Gastroesophageal sphincter (tissue), 3 donors: ENCODE data around the gene KLHDC7B.

Source experiments
- CTCF ChIP-seq, 4 experiments: fragments of 200-600 bp in 2 of 4; fragments of 450-650 bp in 2 of 4; sonication (generic) in 1 of 4; IDR thresholded peaks; one replicate each; pipeline ENCODE4 v1.5.1; 2017 to 2019; ENCODE audit warnings: antibody characterized with exemption in 4 of 4, mild to moderate bottlenecking in 2 of 4, moderate library complexity in 2 of 4
- EP300 ChIP-seq: sonication (generic); formaldehyde crosslinking; IDR thresholded peaks from one replicate; pipeline ENCODE4 v1.6.1; 2017; ENCODE audit warnings: antibody characterized with exemption, mild to moderate bottlenecking

DNA sequence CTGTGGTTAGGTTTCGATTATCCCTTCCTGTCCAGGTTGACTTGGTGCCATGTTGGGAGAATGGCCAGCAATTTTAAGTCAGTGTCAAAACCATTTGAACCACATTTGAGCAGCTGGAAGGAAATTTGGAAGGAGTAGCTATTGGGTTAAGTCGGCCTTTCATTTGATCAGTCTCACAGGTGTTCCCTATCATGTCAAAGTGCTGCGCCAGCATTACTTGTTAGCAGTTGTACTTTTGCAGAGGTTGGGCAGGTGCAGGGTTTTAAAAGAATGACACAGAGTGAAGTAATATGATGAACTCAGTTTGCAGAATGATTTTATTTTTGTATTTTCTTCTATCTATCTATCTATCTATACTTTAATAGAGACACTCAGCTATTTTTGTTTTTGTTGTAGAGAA is 9.5 kb upstream of the KLHDC7B start:
- no peak for TF ChIP-seq EP300
- TF ChIP-seq CTCF (IDR thresholded peaks at IDR 0.05): no peak
